Measurements from ENCODE around the gene VIL1. TPM values are rescaled to one million over a fixed set of nuclear protein-coding genes. Genes with fewer than 3 reads are reported as not detected.

VIL1 gene
- total and polyA plus RNA-seq, 2 of the 13 experiments (the other 11 are each of a cell fraction or from before 2014, with no cell fraction given): 287 to 301 TPM

GRCh38 chr2:218418717-218419458 is at the start of gene VIL1 (continued):
- peak; percentile 81; the same call in 1 of the 2 replicates for TF ChIP-seq AHDC1 (CRISPR knock-in tag; IDR thresholded peaks at IDR 0.05; ENCODE audit: borderline replicate concordance)
- TF ChIP-seq ETV5 (CRISPR knock-in tag; IDR thresholded peaks at IDR 0.05; ENCODE audit: borderline replicate concordance): peak; percentile 57
- no peak for TF ChIP-seq MAFG (CRISPR knock-in tag; IDR thresholded peaks at IDR 0.05)
- TF ChIP-seq ATM (IDR thresholded peaks at IDR 0.05; ENCODE audit: borderline replicate concordance): no peak
- no peak for TF ChIP-seq ZBTB1 (CRISPR knock-in tag; IDR thresholded peaks at IDR 0.05; ENCODE audit: borderline replicate concordance)
- no peak for TF ChIP-seq ZNF318 (CRISPR knock-in tag; IDR thresholded peaks at IDR 0.05)
- no peak for TF ChIP-seq GPBP1L1 (CRISPR knock-in tag; IDR thresholded peaks at IDR 0.05)
- TF ChIP-seq ZNF251 (CRISPR knock-in tag; IDR thresholded peaks at IDR 0.05): no peak
- peak; percentile 79; the same call in 1 of the 2 replicates for TF ChIP-seq ATF7-NPFF (CRISPR knock-in tag; IDR thresholded peaks at IDR 0.05; ENCODE audit: low read depth)
- TF ChIP-seq FOXM1 (CRISPR knock-in tag; IDR thresholded peaks at IDR 0.05): no peak
- no peak for TF ChIP-seq ZNF577 (CRISPR knock-in tag; IDR thresholded peaks at IDR 0.05; ENCODE audit: borderline replicate concordance, low read depth)
- peak; percentile 83; the same call in 1 of the 2 replicates for TF ChIP-seq DMAP1 (CRISPR knock-in tag; IDR thresholded peaks at IDR 0.05)
- peak; percentile 86 for TF ChIP-seq ZNF772 (CRISPR knock-in tag; IDR thresholded peaks at IDR 0.05)

Measured in HepG2 (cell line).